Astrocyte (in vitro differentiated cells and primary cell): Measurements from ENCODE around the gene BCL2.

Experiments used
- EZH2 ChIP-seq: IDR thresholded peaks from 2 replicates; pipeline ENCODE4 v1.6.1; 2012; ENCODE audit warnings: mild to moderate bottlenecking, low read length, inconsistent platforms; ENCODE audit not compliant: insufficient read depth
- TF ChIP-seq, protein P1 (sequence below): IDR thresholded peaks from 2 replicates; pipeline ENCODE4 v1.5.1; 2011; ENCODE audit warnings: low read depth, mild to moderate bottlenecking, inconsistent platforms, low read length, moderate library complexity; ENCODE audit not compliant: insufficient read depth

DNA sequence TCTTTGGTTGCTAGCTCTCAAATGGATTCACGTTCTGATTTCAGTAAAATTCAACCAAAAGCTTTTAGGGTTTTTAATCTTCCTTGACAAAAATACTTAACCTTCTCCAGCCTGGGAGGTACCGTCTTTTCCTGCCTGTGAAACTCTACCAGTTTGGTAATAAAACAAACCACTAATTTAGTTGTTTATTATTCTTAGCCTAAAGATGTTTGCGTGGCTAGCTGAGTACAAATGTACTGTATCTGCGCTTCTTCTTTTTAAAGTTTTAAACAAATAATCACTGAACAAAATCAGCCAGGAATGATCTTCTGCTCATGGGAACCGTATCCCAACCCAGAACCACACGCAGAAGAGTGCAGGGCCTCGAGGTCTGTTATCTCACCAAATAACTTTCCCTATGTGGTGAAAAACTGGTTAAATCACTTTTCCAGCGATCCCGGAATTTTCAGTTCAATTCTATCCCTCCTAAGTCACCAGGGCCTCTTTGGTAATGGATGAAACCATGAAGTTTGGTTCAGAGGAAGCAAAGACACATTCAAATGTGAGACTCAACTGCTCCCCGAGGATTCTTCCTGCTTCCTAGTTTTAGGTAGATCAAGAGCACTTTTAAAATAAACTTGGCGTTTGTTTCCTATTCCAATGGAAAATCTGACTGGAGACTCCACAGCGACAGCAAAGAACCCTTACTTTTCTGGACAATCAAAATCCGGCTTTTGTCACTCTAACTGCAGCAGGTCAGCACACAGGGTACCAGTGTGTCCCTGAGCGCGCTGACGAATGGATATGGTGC lies 36.1 kb downstream of the BCL2 start:
- TF ChIP-seq, protein P1, sequence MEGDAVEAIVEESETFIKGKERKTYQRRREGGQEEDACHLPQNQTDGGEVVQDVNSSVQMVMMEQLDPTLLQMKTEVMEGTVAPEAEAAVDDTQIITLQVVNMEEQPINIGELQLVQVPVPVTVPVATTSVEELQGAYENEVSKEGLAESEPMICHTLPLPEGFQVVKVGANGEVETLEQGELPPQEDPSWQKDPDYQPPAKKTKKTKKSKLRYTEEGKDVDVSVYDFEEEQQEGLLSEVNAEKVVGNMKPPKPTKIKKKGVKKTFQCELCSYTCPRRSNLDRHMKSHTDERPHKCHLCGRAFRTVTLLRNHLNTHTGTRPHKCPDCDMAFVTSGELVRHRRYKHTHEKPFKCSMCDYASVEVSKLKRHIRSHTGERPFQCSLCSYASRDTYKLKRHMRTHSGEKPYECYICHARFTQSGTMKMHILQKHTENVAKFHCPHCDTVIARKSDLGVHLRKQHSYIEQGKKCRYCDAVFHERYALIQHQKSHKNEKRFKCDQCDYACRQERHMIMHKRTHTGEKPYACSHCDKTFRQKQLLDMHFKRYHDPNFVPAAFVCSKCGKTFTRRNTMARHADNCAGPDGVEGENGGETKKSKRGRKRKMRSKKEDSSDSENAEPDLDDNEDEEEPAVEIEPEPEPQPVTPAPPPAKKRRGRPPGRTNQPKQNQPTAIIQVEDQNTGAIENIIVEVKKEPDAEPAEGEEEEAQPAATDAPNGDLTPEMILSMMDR, result no peak
- no peak for TF ChIP-seq EZH2
